ENCODE data around the gene RECK. TPM values are rescaled to one million over a fixed set of nuclear protein-coding genes. Genes with fewer than 3 reads are reported as not detected.
A peak's percentile ranks its signal among the peaks of the same experiment; 100 is the strongest.

The RECK gene
- total and polyA plus RNA-seq, 2 donors (not counting 1 experiment from before 2014, with no cell fraction given), result 98.4 to 212 TPM

DNA sequence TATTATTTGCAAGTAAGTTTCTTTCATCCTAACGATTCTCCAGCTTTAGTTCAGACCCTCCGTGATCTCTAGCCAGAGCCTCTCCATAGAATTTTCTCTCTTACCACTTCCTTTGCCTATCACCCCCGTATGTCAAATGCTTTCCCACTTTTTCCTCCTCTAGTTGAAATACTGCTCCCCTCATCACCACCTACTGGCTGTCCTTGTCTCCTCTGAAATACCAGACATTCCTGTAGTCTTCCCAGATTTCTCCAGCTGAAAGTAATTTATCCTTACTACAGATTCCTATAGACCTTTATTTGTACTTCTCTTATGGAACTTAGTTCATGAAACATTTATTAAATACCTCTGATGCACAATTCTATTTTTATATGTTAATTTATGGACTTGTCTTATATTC is 63.8 kb downstream of the RECK start:
- Histone ChIP-seq H3K36me3 (ENCODE audit: control insufficient read depth, insufficient read depth, low read length) (peaks cover 2% of the 10 kb centered on the region), H3K27me3 (ENCODE audit: control insufficient read depth, insufficient read depth, low read length) (no peaks in the 10 kb centered on the region), H3K9ac (ENCODE audit: insufficient read depth, low read length) (no peak overlapping the region), H3K4me3 (replicated peaks in 1 of 4; ENCODE audit: control extremely low read depth in 1 of 4, insufficient read depth in 1 of 4, low read depth in 3 of 4, low read length in 4 of 4) (no peak overlapping the region), H3K27ac (ENCODE audit: insufficient read depth, low read length) (no peak overlapping the region), H4K20me1 (ENCODE audit: control insufficient read depth, extremely low read depth, insufficient read depth, low read length) (no peaks in the 10 kb centered on the region), H3K4me1 (ENCODE audit: control insufficient read depth, extremely low read depth, insufficient read depth, low read length) (peaks cover 7% of the 10 kb centered on the region), H3K79me2 (ENCODE audit: control insufficient read depth, insufficient read depth, low read length) (no peaks in the 10 kb centered on the region), H2AFZ (ENCODE audit: low read length) (no peak overlapping the region), H3K9me3 (ENCODE audit: control insufficient read depth, insufficient read depth, low read depth, low read length) (no peaks in the 10 kb centered on the region), H3K4me2 (ENCODE audit: extremely low read depth, insufficient read depth, low read length) (no peak overlapping the region)
- TF ChIP-seq EZH2 (IDR thresholded peaks at IDR 0.05; ENCODE audit: low read length, missing control alignments), result no peak
- TF ChIP-seq, protein P1, sequence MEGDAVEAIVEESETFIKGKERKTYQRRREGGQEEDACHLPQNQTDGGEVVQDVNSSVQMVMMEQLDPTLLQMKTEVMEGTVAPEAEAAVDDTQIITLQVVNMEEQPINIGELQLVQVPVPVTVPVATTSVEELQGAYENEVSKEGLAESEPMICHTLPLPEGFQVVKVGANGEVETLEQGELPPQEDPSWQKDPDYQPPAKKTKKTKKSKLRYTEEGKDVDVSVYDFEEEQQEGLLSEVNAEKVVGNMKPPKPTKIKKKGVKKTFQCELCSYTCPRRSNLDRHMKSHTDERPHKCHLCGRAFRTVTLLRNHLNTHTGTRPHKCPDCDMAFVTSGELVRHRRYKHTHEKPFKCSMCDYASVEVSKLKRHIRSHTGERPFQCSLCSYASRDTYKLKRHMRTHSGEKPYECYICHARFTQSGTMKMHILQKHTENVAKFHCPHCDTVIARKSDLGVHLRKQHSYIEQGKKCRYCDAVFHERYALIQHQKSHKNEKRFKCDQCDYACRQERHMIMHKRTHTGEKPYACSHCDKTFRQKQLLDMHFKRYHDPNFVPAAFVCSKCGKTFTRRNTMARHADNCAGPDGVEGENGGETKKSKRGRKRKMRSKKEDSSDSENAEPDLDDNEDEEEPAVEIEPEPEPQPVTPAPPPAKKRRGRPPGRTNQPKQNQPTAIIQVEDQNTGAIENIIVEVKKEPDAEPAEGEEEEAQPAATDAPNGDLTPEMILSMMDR (conservative IDR thresholded peaks at IDR 0.05 in 1 of 2, IDR thresholded peaks at IDR 0.05 in 1 of 2; ENCODE audit: low read depth in 1 of 2, low read length in 2 of 2), result no peak
- peak in 1 of 2 donors; percentile 83 for DNase-seq (ENCODE audit: low read depth in 2 of 2)

DNA sequence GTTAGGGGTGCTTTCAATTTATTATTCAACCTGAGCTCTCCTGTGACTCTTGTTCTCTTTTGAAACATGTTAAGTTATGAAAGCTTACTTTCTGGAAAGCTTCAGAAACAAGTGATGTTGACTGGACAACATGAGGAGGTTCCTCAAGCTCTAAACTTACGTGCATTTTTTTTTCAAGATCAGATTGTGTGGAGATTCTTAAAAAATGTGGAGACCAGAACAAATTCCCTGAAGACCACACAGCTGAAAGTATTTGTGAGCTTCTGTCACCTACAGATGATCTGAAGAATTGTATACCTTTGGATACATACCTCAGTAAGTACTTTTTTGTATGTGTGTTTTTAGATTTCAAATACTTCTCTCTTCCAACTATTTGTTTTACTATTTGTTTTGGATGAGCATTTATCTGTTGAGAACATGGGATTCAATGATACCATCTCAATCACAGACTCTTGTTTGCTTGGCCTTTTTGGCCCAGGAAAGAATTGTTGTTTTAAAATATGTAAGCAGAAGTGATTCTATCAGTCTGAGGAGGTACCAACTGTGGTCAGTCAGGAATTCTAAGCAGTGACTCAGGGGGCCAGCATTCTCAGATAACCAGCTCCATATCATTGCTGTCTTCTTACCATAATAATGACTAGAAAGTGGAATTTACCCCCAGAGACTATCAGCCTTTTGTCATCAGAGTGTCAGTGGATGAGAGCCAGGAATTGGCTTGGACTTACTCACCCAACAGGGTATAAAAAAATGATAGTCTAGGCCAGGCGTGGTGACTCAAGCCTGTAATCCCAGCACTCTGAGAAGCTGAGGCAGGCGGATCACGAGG is 65.4 kb downstream of the RECK start:
- no peak overlapping the region for H3K4me3 ChIP-seq (replicated peaks in 1 of 4; ENCODE audit: control extremely low read depth in 1 of 4, insufficient read depth in 1 of 4, low read depth in 3 of 4, low read length in 4 of 4)

DNA sequence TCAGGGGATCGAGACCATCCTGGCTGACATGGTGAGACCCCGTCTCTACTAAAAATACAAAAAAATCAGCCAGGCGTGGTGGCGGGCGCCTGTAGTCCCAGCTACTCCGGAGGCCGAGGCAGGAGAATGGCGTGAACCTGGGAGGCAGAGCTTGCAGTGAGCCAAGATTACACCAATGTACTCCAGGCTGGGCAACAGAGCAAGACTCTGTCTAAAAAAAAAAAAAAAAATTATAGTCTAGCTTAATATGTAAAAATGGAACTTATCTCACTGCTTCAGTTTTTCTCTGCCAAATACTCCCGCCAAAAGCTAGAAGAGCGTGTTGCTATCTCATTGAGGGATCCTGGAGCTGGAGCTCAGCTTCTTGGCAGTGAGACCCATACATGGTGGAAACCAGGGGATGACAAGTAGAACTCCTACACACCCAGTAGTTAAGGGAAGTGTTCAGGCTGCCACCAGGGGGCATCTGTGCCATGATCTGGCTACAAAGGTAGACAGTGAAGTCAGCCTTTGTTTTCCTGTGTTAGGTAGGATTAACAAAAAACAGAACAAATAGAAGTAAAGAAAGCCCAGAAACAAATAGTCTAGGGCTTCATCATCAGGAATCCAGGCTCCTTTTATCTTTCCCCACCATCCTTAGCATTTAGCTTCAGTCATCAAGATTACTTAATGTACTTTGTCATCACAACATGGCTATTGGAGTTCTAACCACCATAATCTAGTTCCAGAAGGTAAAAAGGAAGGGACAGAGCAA is 66.2 kb downstream of the RECK start:
- TF ChIP-seq, protein P1 (conservative IDR thresholded peaks at IDR 0.05 in 1 of 2, IDR thresholded peaks at IDR 0.05 in 1 of 2; ENCODE audit: low read depth in 1 of 2, low read length in 2 of 2), result peak; percentile 53 to 66
- no peak for TF ChIP-seq EZH2 (IDR thresholded peaks at IDR 0.05; ENCODE audit: low read length, missing control alignments)
- no peak overlapping the region for H3K9ac ChIP-seq (ENCODE audit: insufficient read depth, low read length)
- H3K4me3 ChIP-seq (replicated peaks in 1 of 4; ENCODE audit: control extremely low read depth in 1 of 4, insufficient read depth in 1 of 4, low read depth in 3 of 4, low read length in 4 of 4), result no peak overlapping the region
- DNase-seq (ENCODE audit: low read depth in 2 of 2), result peak; percentile 69 to 84
- H3K9me3 ChIP-seq (ENCODE audit: control insufficient read depth, insufficient read depth, low read depth, low read length), result no peaks in the 10 kb centered on the region
- peaks cover 7% of the 10 kb centered on the region for H3K4me1 ChIP-seq (ENCODE audit: control insufficient read depth, extremely low read depth, insufficient read depth, low read length)
- H3K27ac ChIP-seq (ENCODE audit: insufficient read depth, low read length), result peak overlapping the region; percentile 48
- no peaks in the 10 kb centered on the region for H3K27me3 ChIP-seq (ENCODE audit: control insufficient read depth, insufficient read depth, low read length)
- H3K36me3 ChIP-seq (ENCODE audit: control insufficient read depth, insufficient read depth, low read length), result peaks cover 2% of the 10 kb centered on the region
- no peak overlapping the region for H2AFZ ChIP-seq (ENCODE audit: low read length)
- no peaks in the 10 kb centered on the region for H4K20me1 ChIP-seq (ENCODE audit: control insufficient read depth, extremely low read depth, insufficient read depth, low read length)
- no peak overlapping the region for H3K4me2 ChIP-seq (ENCODE audit: extremely low read depth, insufficient read depth, low read length)
- H3K79me2 ChIP-seq (ENCODE audit: control insufficient read depth, insufficient read depth, low read length), result no peaks in the 10 kb centered on the region

More for the DNA sequence above, 65.4 kb downstream of the RECK start:
- DNase-seq (ENCODE audit: low read depth in 2 of 2), result peak; percentile 89 to 100
- H3K27me3 ChIP-seq (ENCODE audit: control insufficient read depth, insufficient read depth, low read length), result no peaks in the 10 kb centered on the region
- H4K20me1 ChIP-seq (ENCODE audit: control insufficient read depth, extremely low read depth, insufficient read depth, low read length), result no peaks in the 10 kb centered on the region
- TF ChIP-seq, protein P1 (conservative IDR thresholded peaks at IDR 0.05 in 1 of 2, IDR thresholded peaks at IDR 0.05 in 1 of 2; ENCODE audit: low read depth in 1 of 2, low read length in 2 of 2), result no peak
- H3K4me1 ChIP-seq (ENCODE audit: control insufficient read depth, extremely low read depth, insufficient read depth, low read length), result peaks cover 7% of the 10 kb centered on the region
- H3K9me3 ChIP-seq (ENCODE audit: control insufficient read depth, insufficient read depth, low read depth, low read length), result no peaks in the 10 kb centered on the region
- peak overlapping the region; percentile 48 for H3K27ac ChIP-seq (ENCODE audit: insufficient read depth, low read length)
- no peak overlapping the region for H2AFZ ChIP-seq (ENCODE audit: low read length)
- H3K4me2 ChIP-seq (ENCODE audit: extremely low read depth, insufficient read depth, low read length), result no peak overlapping the region
- no peak overlapping the region for H3K9ac ChIP-seq (ENCODE audit: insufficient read depth, low read length)
- no peaks in the 10 kb centered on the region for H3K79me2 ChIP-seq (ENCODE audit: control insufficient read depth, insufficient read depth, low read length)
- H3K36me3 ChIP-seq (ENCODE audit: control insufficient read depth, insufficient read depth, low read length), result peaks cover 2% of the 10 kb centered on the region
